ENCODE measurements around the gene LPIN3. TPM values are rescaled to one million over a fixed set of nuclear protein-coding genes. Genes with fewer than 3 reads are reported as not detected.

LPIN3 gene
- total and polyA plus RNA-seq, 2 experiments from 2014 or later, result 18.1 to 22.4 TPM

- no peaks in the 10 kb centered on the region for H3K36me3 ChIP-seq (replicated peaks; ENCODE audit: insufficient read depth, low read depth)
- WGBS (ENCODE audit: low lambda C conversion rate, missing lambda C conversion rate), result 93% methylated on average over 17 of the region's 17 CpGs
Observed at GRCh38 chr20:41345729-41346067, 5.1 kb downstream of the LPIN3 start.

DNA sequence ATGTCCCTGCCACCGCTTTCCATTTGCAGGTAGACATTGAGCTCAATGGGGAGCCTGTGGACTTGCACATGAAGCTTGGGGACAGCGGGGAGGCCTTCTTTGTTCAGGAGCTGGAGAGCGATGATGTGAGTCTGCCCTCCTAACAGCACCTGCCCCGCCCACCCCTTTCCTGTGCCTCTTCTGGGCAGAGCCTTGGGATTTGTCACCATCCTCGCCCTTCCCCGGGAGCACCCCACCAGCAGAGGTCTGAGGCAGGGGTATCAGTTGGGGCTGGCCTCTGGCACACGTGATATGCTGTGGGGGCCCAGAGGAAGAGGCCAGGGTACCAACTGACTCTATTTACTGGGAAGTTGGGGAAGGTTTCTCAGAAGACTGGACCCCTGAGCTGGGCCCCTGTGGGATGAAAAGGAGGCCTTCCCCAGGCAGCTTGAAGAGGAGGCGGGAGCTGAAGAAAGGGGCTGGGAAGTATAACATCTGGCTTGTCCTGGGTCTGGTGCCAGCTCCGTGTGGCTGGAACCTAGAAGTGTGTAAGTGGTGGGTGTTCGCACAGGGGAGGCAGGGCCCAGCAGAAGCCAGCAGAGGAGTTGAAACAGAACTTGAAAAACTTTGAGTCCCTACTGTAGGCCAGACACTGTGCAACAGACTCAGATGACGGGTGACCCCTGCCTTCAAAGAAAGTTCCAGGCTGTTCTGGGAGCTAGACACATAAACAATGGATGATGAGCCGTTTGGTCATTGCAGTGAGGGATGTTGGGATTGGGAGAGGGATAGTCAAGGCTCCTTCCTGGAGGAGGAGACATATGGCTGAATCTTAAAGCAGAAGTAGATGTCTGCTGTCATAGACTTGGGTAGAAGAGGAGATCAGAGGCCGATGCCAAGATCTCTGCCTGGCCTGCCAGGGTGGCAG, 7.2 kb downstream of the LPIN3 start:
- no peak for TF ChIP-seq CTCF (IDR thresholded peaks at IDR 0.05; ENCODE audit: poor library complexity)
- no peak for TF ChIP-seq EZH2 (IDR thresholded peaks at IDR 0.05; ENCODE audit: borderline replicate concordance)
- no peak for TF ChIP-seq EZH2phosphoT487 (IDR thresholded peaks at IDR 0.05; ENCODE audit: low read depth, severe bottlenecking, unreplicated experiment)
- Histone ChIP-seq H4K20me1 (ENCODE audit: insufficient read depth, poor library complexity, severe bottlenecking) (no peaks in the 10 kb centered on the region), H3K4me2 (no peak overlapping the region), H3K36me3 (replicated peaks; ENCODE audit: insufficient read depth, low read depth) (no peaks in the 10 kb centered on the region), H3K27me3 (no peaks in the 10 kb centered on the region), H3K27ac (no peak overlapping the region), H3K79me2 (peaks cover under 1% of the 10 kb centered on the region), H2AFZ (no peak overlapping the region), H3K4me3 (no peak overlapping the region), H3K9me2 (replicated peaks; ENCODE audit: insufficient read depth) (no peaks in the 10 kb centered on the region), H3K4me1 (ENCODE audit: insufficient read depth) (peaks cover 10% of the 10 kb centered on the region), H3K9me3 (ENCODE audit: low read depth) (no peaks in the 10 kb centered on the region)
- 85% methylated on average over 13 of the region's 13 CpGs for WGBS (ENCODE audit: low lambda C conversion rate, missing lambda C conversion rate)
- DNase-seq (ENCODE audit: low spot score), result no peak

More at GRCh38 chr20:41345729-41346067, 5.1 kb downstream of the LPIN3 start:
- Histone ChIP-seq H3K79me2 (peaks cover 19% of the 10 kb centered on the region), H3K9me2 (replicated peaks; ENCODE audit: insufficient read depth) (no peaks in the 10 kb centered on the region), H4K20me1 (ENCODE audit: insufficient read depth, poor library complexity, severe bottlenecking) (no peaks in the 10 kb centered on the region), H3K4me1 (ENCODE audit: insufficient read depth) (peaks cover 27% of the 10 kb centered on the region), H3K27ac (no peak overlapping the region), H3K4me3 (no peak overlapping the region), H3K9me3 (ENCODE audit: low read depth) (no peaks in the 10 kb centered on the region), H3K27me3 (no peaks in the 10 kb centered on the region), H2AFZ (no peak overlapping the region), H3K4me2 (no peak overlapping the region)
- no peak for DNase-seq (ENCODE audit: low spot score)
- TF ChIP-seq CTCF (IDR thresholded peaks at IDR 0.05; ENCODE audit: poor library complexity), result no peak
- no peak for TF ChIP-seq EZH2phosphoT487 (IDR thresholded peaks at IDR 0.05; ENCODE audit: low read depth, severe bottlenecking, unreplicated experiment)
- no peak for TF ChIP-seq EZH2 (IDR thresholded peaks at IDR 0.05; ENCODE audit: borderline replicate concordance)

DNA sequence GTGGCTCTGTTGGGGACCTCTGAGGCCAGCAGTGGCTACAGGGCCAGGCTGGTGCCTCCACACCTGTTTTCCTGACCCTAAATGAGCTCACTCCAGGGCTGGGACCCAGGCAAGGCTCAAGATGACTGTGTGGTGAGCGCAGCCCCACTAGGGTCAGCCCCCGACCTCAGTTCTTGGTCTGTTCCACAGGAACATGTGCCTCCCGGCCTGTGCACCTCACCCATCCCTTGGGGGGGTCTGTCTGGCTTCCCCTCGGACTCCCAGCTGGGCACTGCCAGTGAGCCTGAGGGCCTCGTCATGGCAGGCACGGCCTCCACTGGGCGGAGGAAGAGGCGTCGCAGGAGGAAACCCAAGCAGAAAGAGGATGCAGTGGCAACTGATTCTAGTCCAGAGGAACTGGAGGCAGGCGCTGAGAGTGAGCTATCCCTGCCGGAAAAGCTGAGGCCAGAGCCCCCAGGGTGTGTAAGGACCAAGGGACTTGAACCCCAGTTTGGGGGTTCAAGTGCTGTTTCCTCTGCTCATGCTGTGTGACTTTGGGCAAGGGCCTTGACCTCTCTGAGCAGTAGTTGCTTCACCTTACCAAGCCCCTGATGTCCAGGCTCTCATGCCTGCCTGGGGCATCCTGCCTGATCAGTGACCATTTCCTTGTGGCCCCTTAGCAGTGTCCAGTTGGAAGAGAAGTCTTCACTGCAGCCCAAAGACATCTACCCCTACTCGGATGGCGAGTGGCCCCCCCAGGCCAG, 8.0 kb downstream of the LPIN3 start:
- Histone ChIP-seq H3K4me1 (ENCODE audit: insufficient read depth) (peaks cover 5% of the 10 kb centered on the region), H2AFZ (no peak overlapping the region), H3K36me3 (replicated peaks; ENCODE audit: insufficient read depth, low read depth) (no peaks in the 10 kb centered on the region), H3K27ac (no peak overlapping the region), H3K4me3 (no peak overlapping the region), H3K9me3 (ENCODE audit: low read depth) (no peaks in the 10 kb centered on the region), H3K4me2 (no peak overlapping the region), H3K27me3 (no peaks in the 10 kb centered on the region), H4K20me1 (ENCODE audit: insufficient read depth, poor library complexity, severe bottlenecking) (no peaks in the 10 kb centered on the region), H3K79me2 (no peaks in the 10 kb centered on the region), H3K9me2 (replicated peaks; ENCODE audit: insufficient read depth) (no peaks in the 10 kb centered on the region)
- WGBS (ENCODE audit: low lambda C conversion rate, missing lambda C conversion rate), result 93% methylated on average over 13 of the region's 13 CpGs
- no peak for DNase-seq (ENCODE audit: low spot score)
- TF ChIP-seq CTCF (IDR thresholded peaks at IDR 0.05; ENCODE audit: poor library complexity) (no peak), EZH2phosphoT487 (IDR thresholded peaks at IDR 0.05; ENCODE audit: low read depth, severe bottlenecking, unreplicated experiment) (no peak), EZH2 (IDR thresholded peaks at IDR 0.05; ENCODE audit: borderline replicate concordance) (no peak)

Data from hepatocyte (in vitro differentiated cells).